DOHH2 (cell line): ENCODE results near the gene CNTN4.

Experiments
- H3F3A ChIP-seq: fragments of 200-600 bp; sonication (generic), shearing (Covaris generic); 2 replicates; pipeline ENCODE4 v1.6.0; 2016; ENCODE audit warnings: antibody characterized with exemption, mild to moderate bottlenecking; ENCODE audit not compliant: control insufficient read depth, insufficient read depth
- H3K27ac ChIP-seq: fragments of 200-600 bp; sonication (generic); 2 replicates; pipeline ENCODE4 v1.5.1; 2014; ENCODE audit warnings: low read depth, mild to moderate bottlenecking, low read length, moderate library complexity
- H3K27me3 ChIP-seq: fragments of 200-600 bp; sonication (generic); 2 replicates; pipeline ENCODE4 v1.6.1; 2014; ENCODE audit warnings: mild to moderate bottlenecking, low read length, mixed read lengths; ENCODE audit not compliant: control insufficient read depth
- H3K36me3 ChIP-seq: fragments of 200-600 bp; sonication (generic); 2 replicates; pipeline ENCODE4 v1.6.1; 2014; ENCODE audit warnings: mild to moderate bottlenecking, low read length, moderate library complexity, mixed read lengths; ENCODE audit not compliant: control insufficient read depth
- H3K4me1 ChIP-seq: fragments of 200-600 bp; sonication (generic); 2 replicates; pipeline ENCODE4 v1.6.1; 2014; ENCODE audit warnings: mild to moderate bottlenecking, low read length, mixed read lengths; ENCODE audit not compliant: control insufficient read depth
- H3K4me2 ChIP-seq: fragments of 200-600 bp; sonication (generic); 2 replicates; pipeline ENCODE4 v1.6.0; 2014; ENCODE audit warnings: mild to moderate bottlenecking, low read length, moderate library complexity
- H3K4me3 ChIP-seq: fragments of 200-600 bp; sonication (generic); 2 replicates; pipeline ENCODE4 v1.5.1; 2014; ENCODE audit warnings: mild to moderate bottlenecking, low read length, mixed read lengths
- H3K79me2 ChIP-seq: fragments of 200-600 bp; sonication (generic); 2 replicates; pipeline ENCODE4 v1.6.1; 2014; ENCODE audit warnings: mild to moderate bottlenecking, low read length, mixed read lengths; ENCODE audit not compliant: control insufficient read depth
- H3K9me2 ChIP-seq: fragments of 200-600 bp; sonication (generic); replicated peaks from 2 replicates; pipeline ENCODE4 v1.6.1; 2014; ENCODE audit warnings: mild to moderate bottlenecking, low read length, mixed read lengths; ENCODE audit not compliant: control insufficient read depth
- H3K9me3 ChIP-seq: fragments of 200-600 bp; sonication (generic); 2 replicates; pipeline ENCODE4 v1.6.1; 2014; ENCODE audit warnings: antibody characterized with exemption, low read length, mixed read lengths; ENCODE audit not compliant: control insufficient read depth, insufficient read depth
- H4K20me1 ChIP-seq: fragments of 200-600 bp; sonication (generic); 2 replicates; pipeline ENCODE4 v1.6.0; 2014; ENCODE audit warnings: low read depth, mild to moderate bottlenecking, antibody characterized with exemption, low read length, moderate library complexity; ENCODE audit not compliant: control insufficient read depth, insufficient read depth
- EZH2phosphoT487 ChIP-seq: fragments of 200-600 bp; sonication (generic); IDR thresholded peaks from 2 replicates; pipeline ENCODE4 v1.6.1; 2017; ENCODE audit warnings: borderline replicate concordance, mild to moderate bottlenecking, antibody characterized with exemption, low read length, moderate library complexity, mixed read lengths
- TF ChIP-seq, protein P1 (sequence below): fragments of 200-600 bp; sonication (generic); IDR thresholded peaks from one replicate; pipeline ENCODE4 v1.5.1; 2014; ENCODE audit warnings: antibody characterized with exemption, mild to moderate bottlenecking, low read depth, low read length; ENCODE audit not compliant: poor library complexity, severe bottlenecking

Gene CNTN4

DNA sequence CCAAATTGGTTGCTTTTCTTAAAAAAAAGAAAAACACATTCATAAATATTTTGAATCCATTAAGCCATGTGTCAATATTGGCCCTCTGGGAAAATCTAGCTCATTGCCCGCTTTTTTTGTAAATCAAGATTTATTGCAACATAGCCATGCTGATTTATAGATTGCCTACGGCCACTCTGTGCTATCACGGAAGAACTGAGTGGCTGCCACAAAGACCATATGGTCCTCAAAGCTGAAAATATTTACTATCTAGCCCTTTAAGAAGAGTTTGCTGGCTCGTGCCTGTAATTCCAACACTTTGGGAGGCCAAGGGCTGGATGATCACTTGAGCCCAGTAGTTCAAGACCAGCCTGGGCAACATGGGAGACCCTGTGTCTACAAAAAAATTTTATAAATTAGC lies 965.6 kb downstream of the CNTN4 start:
- H3K4me2 ChIP-seq: no peak overlapping the region
- no peaks in the 10 kb centered on the region for H3F3A ChIP-seq
- no peak overlapping the region for H3K27ac ChIP-seq

DNA sequence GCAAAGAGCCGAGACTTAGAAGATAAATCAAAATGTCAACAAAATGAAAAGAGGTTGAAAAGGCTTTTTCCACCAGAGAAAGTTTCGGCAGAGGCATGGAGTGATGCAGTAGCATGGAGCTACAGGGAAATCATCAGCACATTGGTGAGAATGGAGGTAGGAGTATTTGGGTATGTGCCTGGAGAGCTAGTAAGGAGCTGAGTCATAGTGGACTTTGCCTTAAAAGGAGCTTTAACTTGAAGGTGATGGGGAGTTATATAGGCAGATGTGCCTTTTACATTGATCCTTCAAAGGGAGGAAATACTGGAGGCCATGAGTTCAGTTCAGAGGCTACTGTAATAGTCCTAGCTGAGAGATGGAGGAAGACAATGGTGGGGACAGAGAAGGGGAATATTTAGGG lies 967.2 kb downstream of the CNTN4 start:
- H4K20me1 ChIP-seq: no peaks in the 10 kb centered on the region
- no peaks in the 10 kb centered on the region for H3K9me2 ChIP-seq
- TF ChIP-seq EZH2phosphoT487: no peak
- TF ChIP-seq, protein P1, sequence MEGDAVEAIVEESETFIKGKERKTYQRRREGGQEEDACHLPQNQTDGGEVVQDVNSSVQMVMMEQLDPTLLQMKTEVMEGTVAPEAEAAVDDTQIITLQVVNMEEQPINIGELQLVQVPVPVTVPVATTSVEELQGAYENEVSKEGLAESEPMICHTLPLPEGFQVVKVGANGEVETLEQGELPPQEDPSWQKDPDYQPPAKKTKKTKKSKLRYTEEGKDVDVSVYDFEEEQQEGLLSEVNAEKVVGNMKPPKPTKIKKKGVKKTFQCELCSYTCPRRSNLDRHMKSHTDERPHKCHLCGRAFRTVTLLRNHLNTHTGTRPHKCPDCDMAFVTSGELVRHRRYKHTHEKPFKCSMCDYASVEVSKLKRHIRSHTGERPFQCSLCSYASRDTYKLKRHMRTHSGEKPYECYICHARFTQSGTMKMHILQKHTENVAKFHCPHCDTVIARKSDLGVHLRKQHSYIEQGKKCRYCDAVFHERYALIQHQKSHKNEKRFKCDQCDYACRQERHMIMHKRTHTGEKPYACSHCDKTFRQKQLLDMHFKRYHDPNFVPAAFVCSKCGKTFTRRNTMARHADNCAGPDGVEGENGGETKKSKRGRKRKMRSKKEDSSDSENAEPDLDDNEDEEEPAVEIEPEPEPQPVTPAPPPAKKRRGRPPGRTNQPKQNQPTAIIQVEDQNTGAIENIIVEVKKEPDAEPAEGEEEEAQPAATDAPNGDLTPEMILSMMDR: no peak
- H3K4me1 ChIP-seq: no peaks in the 10 kb centered on the region
- H3K4me3 ChIP-seq: no peak overlapping the region
- no peaks in the 10 kb centered on the region for H3F3A ChIP-seq
- H3K36me3 ChIP-seq: no peaks in the 10 kb centered on the region
- no peaks in the 10 kb centered on the region for H3K27me3 ChIP-seq
- no peak overlapping the region for H3K4me2 ChIP-seq
- no peaks in the 10 kb centered on the region for H3K9me3 ChIP-seq
- no peak overlapping the region for H3K27ac ChIP-seq
- H3K79me2 ChIP-seq: no peaks in the 10 kb centered on the region

More for the DNA sequence above, 965.6 kb downstream of the CNTN4 start:
- no peaks in the 10 kb centered on the region for H3K79me2 ChIP-seq
- H3K9me3 ChIP-seq: no peaks in the 10 kb centered on the region
- H3K9me2 ChIP-seq: no peaks in the 10 kb centered on the region
- no peaks in the 10 kb centered on the region for H3K36me3 ChIP-seq
- H4K20me1 ChIP-seq: no peaks in the 10 kb centered on the region
- no peaks in the 10 kb centered on the region for H3K27me3 ChIP-seq
- no peaks in the 10 kb centered on the region for H3K4me1 ChIP-seq
- no peak overlapping the region for H3K4me3 ChIP-seq
- no peak for TF ChIP-seq EZH2phosphoT487
- TF ChIP-seq, protein P1: no peak

DNA sequence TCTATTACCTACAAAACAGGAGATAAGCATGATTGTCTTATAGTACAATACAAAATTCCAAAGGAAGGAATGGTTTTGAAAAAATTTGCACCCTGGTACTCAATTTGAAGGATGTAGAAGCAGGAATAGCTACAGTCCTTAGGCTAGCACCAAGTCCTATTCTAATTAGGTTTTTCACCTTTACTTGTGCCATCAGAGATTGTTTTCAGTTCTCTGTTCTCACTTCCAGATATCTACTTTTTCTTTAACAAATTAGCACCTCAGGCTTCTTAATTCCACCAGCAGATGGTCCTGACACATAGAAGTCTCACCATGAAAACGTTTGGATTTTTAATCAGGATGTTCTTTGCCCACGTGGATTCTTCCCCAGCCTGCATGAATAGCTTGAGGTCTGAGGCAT lies 967.7 kb downstream of the CNTN4 start:
- Histone ChIP-seq H3K27ac (no peak overlapping the region), H3K27me3 (no peaks in the 10 kb centered on the region), H3K9me2 (no peaks in the 10 kb centered on the region), H4K20me1 (no peaks in the 10 kb centered on the region), H3K4me2 (no peak overlapping the region), H3F3A (no peaks in the 10 kb centered on the region), H3K9me3 (no peaks in the 10 kb centered on the region), H3K4me1 (no peaks in the 10 kb centered on the region), H3K79me2 (no peaks in the 10 kb centered on the region), H3K4me3 (no peak overlapping the region), H3K36me3 (no peaks in the 10 kb centered on the region)
- TF ChIP-seq EZH2phosphoT487: no peak
- TF ChIP-seq, protein P1: no peak

DNA sequence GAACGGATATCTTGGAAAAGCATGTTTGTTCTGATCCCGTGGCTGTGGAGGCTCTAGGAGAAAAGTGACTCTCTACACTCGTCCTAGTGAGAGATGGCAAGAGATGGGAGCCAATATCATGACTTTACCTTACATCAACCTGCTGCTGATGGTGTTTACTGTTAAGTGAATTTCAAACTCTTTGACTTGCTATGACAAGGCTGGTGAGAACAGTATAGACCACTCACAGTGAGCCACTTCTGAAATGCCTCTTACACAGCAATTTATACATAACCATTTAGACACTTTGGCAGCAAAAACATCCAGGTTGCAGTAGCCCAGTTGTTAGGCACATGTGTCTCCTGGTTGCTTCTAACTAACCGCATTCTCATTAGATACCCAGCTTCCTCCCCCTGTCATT lies 968.2 kb downstream of the CNTN4 start:
- H3K27ac ChIP-seq: no peak overlapping the region
- no peaks in the 10 kb centered on the region for H3K9me3 ChIP-seq
- H3K9me2 ChIP-seq: no peaks in the 10 kb centered on the region
- no peak overlapping the region for H3K4me3 ChIP-seq
- no peaks in the 10 kb centered on the region for H4K20me1 ChIP-seq
- no peak for TF ChIP-seq EZH2phosphoT487
- TF ChIP-seq, protein P1: no peak
- no peaks in the 10 kb centered on the region for H3F3A ChIP-seq
- H3K4me2 ChIP-seq: no peak overlapping the region
- H3K36me3 ChIP-seq: no peaks in the 10 kb centered on the region
- H3K27me3 ChIP-seq: no peaks in the 10 kb centered on the region
- no peaks in the 10 kb centered on the region for H3K4me1 ChIP-seq
- H3K79me2 ChIP-seq: no peaks in the 10 kb centered on the region
